BE2C (cell line): ENCODE results near the gene LHCGR.

Source experiments
- DNase-seq: peaks from one replicate; pipeline ENCODE4 v3.0.0-alpha.2; 2020
- H3K27me3 ChIP-seq: fragments of 250-450 bp; sonication (Bioruptor Pico); 2 replicates; pipeline ENCODE4 v1.5.1; 2020; ENCODE audit warnings: mild to moderate bottlenecking
- H3K36me3 ChIP-seq: fragments of 250-450 bp; sonication (Bioruptor Pico); 2 replicates; pipeline ENCODE4 v1.5.1; 2020; ENCODE audit warnings: mild to moderate bottlenecking
- H3K4me1 ChIP-seq: fragments of 250-450 bp; sonication (Bioruptor Pico); 2 replicates; pipeline ENCODE4 v1.5.1; 2020
- H3K4me3 ChIP-seq: 2 replicates; pipeline ENCODE4 v1.5.1; 2011; ENCODE audit warnings: low read depth, low read length
- H3K9me3 ChIP-seq: fragments of 250-450 bp; sonication (Bioruptor Pico); 2 replicates; pipeline ENCODE4 v1.5.1; 2020
- TF ChIP-seq, protein P1 (sequence below): IDR thresholded peaks from 2 replicates; pipeline ENCODE4 v1.5.1; 2012; ENCODE audit warnings: mild to moderate bottlenecking, low read depth, low read length

Gene LHCGR

DNA sequence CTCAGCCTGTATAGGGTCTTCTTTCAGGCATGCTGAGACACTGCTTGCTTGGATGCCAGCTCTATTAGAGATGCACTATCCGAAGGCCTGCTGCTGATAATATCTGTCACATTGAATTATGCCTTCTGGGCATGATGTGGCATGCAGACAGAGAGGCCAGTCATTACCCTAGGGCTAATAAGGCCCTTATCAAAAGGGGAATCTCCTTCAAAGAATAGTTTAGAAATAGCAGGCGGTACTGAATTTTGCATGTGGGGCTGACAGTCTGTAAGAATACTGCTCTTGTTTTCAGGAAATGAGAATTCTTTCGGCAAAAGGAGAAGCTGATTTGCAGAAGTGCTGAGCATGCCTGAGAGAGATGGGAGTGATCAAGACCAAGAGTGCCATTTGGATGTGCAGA lies 13.1 kb upstream of the LHCGR start:
- no peaks in the 10 kb centered on the region for H3K36me3 ChIP-seq
- no peaks in the 10 kb centered on the region for H3K4me1 ChIP-seq
- no peaks in the 10 kb centered on the region for H3K27me3 ChIP-seq
- no peaks in the 10 kb centered on the region for H3K9me3 ChIP-seq
- TF ChIP-seq, protein P1, sequence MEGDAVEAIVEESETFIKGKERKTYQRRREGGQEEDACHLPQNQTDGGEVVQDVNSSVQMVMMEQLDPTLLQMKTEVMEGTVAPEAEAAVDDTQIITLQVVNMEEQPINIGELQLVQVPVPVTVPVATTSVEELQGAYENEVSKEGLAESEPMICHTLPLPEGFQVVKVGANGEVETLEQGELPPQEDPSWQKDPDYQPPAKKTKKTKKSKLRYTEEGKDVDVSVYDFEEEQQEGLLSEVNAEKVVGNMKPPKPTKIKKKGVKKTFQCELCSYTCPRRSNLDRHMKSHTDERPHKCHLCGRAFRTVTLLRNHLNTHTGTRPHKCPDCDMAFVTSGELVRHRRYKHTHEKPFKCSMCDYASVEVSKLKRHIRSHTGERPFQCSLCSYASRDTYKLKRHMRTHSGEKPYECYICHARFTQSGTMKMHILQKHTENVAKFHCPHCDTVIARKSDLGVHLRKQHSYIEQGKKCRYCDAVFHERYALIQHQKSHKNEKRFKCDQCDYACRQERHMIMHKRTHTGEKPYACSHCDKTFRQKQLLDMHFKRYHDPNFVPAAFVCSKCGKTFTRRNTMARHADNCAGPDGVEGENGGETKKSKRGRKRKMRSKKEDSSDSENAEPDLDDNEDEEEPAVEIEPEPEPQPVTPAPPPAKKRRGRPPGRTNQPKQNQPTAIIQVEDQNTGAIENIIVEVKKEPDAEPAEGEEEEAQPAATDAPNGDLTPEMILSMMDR = no peak
- no peak for DNase-seq
- no peak overlapping the region for H3K4me3 ChIP-seq

DNA sequence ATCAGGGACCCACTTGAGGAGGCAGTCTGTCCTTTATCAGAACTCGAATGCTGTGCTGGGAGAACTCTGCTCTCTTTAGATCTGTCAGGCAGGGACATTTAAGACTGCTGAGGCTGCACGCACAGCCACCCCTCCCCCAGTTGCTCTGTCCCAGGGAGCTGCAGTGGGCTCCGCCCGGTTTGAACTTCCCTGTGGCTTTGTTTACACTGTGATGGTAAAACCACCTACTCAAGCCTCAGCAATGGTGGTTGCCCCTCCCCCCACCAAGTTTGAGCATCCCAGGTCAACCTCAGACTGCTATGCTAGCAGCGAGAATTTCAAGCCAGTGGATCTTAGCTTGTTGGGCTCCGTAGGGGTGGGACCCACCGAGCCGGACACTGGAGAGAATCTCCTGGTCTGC lies 11.8 kb upstream of the LHCGR start:
- Histone ChIP-seq H3K27me3 (no peaks in the 10 kb centered on the region), H3K4me1 (no peaks in the 10 kb centered on the region), H3K36me3 (no peaks in the 10 kb centered on the region), H3K4me3 (no peak overlapping the region), H3K9me3 (no peaks in the 10 kb centered on the region)
- DNase-seq = no peak
- TF ChIP-seq, protein P1 = no peak

DNA sequence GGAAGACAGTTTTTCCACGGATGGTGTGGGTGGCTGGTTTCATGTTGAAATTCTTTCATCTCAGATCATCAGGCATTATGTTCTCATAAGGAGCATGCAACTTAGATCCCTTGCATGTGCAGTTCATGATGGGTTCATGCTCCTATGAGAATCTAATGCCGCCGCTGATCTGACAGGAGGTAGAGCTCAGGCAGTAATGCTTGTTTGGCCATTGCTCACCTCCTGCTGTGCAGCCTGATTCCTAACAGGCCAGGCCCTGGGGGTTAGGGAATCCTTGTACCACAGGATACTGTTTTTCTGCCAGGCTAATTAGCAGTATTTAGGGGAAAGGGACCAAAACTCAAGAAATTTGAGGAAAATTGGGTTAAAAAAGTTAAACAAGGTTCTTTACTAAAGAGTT lies 5.3 kb upstream of the LHCGR start:
- Histone ChIP-seq H3K27me3 (no peaks in the 10 kb centered on the region), H3K36me3 (no peaks in the 10 kb centered on the region), H3K4me1 (no peaks in the 10 kb centered on the region), H3K9me3 (no peaks in the 10 kb centered on the region), H3K4me3 (no peak overlapping the region)
- no peak for DNase-seq
- TF ChIP-seq, protein P1 = no peak

DNA sequence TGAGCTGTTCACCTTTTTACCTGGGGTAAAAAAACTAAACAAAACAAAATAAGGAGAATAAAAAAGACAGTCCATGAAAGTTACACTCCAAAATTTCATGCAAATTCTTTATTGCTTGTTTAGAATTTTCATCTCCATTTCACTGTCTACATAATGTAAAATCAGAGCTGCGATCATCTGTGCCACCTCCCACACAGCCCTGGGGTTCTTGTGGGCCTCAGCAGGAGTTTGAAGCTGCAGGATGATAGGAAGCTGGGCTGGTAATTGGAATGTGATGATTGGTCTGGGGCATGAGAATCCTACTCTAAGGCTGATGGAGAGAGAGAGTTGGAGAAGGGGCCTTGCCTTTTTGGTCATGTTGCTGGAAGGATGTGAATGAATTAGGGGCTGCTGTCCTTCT lies 4.2 kb upstream of the LHCGR start:
- no peak for DNase-seq
- TF ChIP-seq, protein P1 = no peak
- no peak overlapping the region for H3K4me3 ChIP-seq

DNA sequence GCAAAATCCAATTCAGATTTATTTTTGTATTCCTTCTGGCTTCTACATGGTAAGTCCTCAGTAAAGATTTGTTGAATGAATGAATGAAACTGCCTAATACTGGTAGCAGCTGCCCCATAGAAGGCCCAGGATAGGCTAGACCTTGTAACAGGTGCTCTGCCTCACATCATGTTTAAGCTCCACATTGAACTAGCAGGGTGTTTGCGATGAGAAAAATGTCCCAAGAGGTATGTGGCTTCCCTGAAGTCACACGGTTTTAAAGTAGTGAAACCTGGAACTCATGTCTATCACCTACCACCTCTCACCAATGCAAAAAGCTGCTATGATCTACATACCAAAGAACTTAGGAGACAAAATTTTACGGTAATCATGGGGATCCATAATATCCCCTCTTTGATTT lies 765 bp upstream of the LHCGR start:
- no peaks in the 10 kb centered on the region for H3K36me3 ChIP-seq
- H3K4me3 ChIP-seq = no peak overlapping the region
- DNase-seq = no peak
- H3K27me3 ChIP-seq = no peaks in the 10 kb centered on the region
- TF ChIP-seq, protein P1 = no peak
- H3K4me1 ChIP-seq = no peaks in the 10 kb centered on the region
- no peaks in the 10 kb centered on the region for H3K9me3 ChIP-seq

More for the DNA sequence above, 4.2 kb upstream of the LHCGR start:
- Histone ChIP-seq H3K27me3 (no peaks in the 10 kb centered on the region), H3K9me3 (no peaks in the 10 kb centered on the region), H3K4me1 (no peaks in the 10 kb centered on the region), H3K36me3 (no peaks in the 10 kb centered on the region)

DNA sequence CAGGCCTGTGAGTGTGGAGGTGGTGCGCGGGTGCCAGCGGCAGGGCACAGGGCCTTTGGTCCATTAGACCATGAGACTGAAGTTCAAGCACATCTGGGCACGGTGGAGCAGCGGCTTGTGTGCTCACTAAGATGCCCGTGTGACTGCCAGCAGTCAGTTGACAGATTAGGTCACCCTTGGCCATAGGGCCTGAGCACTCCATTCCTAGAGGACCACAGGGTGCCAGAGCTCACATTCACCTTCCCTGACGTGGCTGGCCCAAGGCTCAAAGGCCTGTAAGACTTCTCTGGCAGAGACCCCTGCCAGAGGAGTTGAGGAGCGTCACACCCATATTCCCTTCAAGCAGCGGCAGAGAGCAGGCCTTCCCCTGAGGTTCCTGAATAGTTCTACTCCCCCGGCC lies 650 bp downstream of the LHCGR start:
- no peak overlapping the region for H3K4me3 ChIP-seq

More for the DNA sequence above, 650 bp downstream of the LHCGR start:
- no peaks in the 10 kb centered on the region for H3K9me3 ChIP-seq
- H3K27me3 ChIP-seq = no peaks in the 10 kb centered on the region
- H3K36me3 ChIP-seq = no peaks in the 10 kb centered on the region
- no peak for DNase-seq
- TF ChIP-seq, protein P1 = no peak
- H3K4me1 ChIP-seq = no peaks in the 10 kb centered on the region
